Adipose tissue (tissue), 3 donors: ENCODE results near the gene NF2. TPM values are rescaled to one million over a fixed set of nuclear protein-coding genes. Genes with fewer than 3 reads are reported as not detected.

Source experiments
- H3K27ac ChIP-seq: one replicate; pipeline ENCODE4 v1.5.1; 2013; ENCODE audit warnings: low read depth, low read length
- WGBS, 3 donors: extraction: QIAGEN DNeasy Blood & Tissue Kit; methylation state at CpG; one replicate each; pipeline ENCODE4 v1.1.7; 2013; 5-methylcytosine and 5-hydroxymethylcytosine counted together
- polyA plus RNA-seq, 3 donors: library from polyadenylated mRNA; stranded (reverse); fragments of 200-250 nt; gene quantifications; one replicate each; pipeline ENCODE4 v1.2.3, GENCODE V29; 2013
- donor health status: healthy with polysubstance abuse.
- donor health status: Bipolar disorder and iron deficiency.
- donor health status: healthy.

The NF2 gene
- polyA plus RNA-seq, 3 donors: 5.2 to 15.9 (median 8.3) TPM

- 24 to 40% (median 37%) methylated on average over 8 of the region's 8 CpGs for WGBS, 3 donors
- no peak overlapping the region for H3K27ac ChIP-seq
Measured at GRCh38 chr22:29689880-29690213, 86.4 kb downstream of the NF2 start.

GRCh38 chr22:29690476-29690875, 87.0 kb downstream of the NF2 start:
- WGBS, 3 donors: 64 to 86% (median 83%) methylated on average over 9 of the region's 9 CpGs
- H3K27ac ChIP-seq: no peak overlapping the region

GRCh38 chr22:29691636-29692326, 88.3 kb downstream of the NF2 start:
- 89 to 94% (median 92%) methylated on average over 13 of the region's 13 CpGs for WGBS, 3 donors
- H3K27ac ChIP-seq: no peak overlapping the region

GRCh38 chr22:29692327-29692640, 88.9 kb downstream of the NF2 start:
- no peak overlapping the region for H3K27ac ChIP-seq
- WGBS, 3 donors: 51 to 67% (median 54%) methylated on average over 4 of the region's 4 CpGs

- H3K27ac ChIP-seq: no peak overlapping the region
- 63 to 80% (median 71%) methylated on average over 8 of the region's 8 CpGs for WGBS, 3 donors
Measured at GRCh38 chr22:29693161-29693560, 89.7 kb downstream of the NF2 start.

GRCh38 chr22:29693671-29694070, 90.2 kb downstream of the NF2 start:
- no peak overlapping the region for H3K27ac ChIP-seq
- WGBS, 3 donors: 57 to 78% (median 62%) methylated on average over 9 of the region's 9 CpGs

- no peak overlapping the region for H3K27ac ChIP-seq
- 91 to 94% (median 94%) methylated on average over 33 of the region's 33 CpGs for WGBS, 3 donors
Measured at GRCh38 chr22:29695129-29695926, 91.9 kb downstream of the NF2 start.

- WGBS, 3 donors: 82 to 85% (median 85%) methylated on average over 16 of the region's 16 CpGs
- H3K27ac ChIP-seq: no peak overlapping the region
Measured at GRCh38 chr22:29697853-29698598, 94.6 kb downstream of the NF2 start.

- WGBS, 3 donors: 57 to 73% (median 67%) methylated on average over 19 of the region's 19 CpGs
- H3K27ac ChIP-seq: no peak overlapping the region
Measured at GRCh38 chr22:29700206-29700899, 96.9 kb downstream of the NF2 start.

GRCh38 chr22:29700900-29701154, 97.4 kb downstream of the NF2 start:
- no peak overlapping the region for H3K27ac ChIP-seq
- WGBS, 3 donors: 42 to 55% (median 54%) methylated on average over 9 of the region's 9 CpGs

- 17 to 37% (median 29%) methylated on average over 14 of the region's 14 CpGs for WGBS, 3 donors
- no peak overlapping the region for H3K27ac ChIP-seq
Measured at GRCh38 chr22:29701155-29701999, 97.9 kb downstream of the NF2 start.

- H3K27ac ChIP-seq: no peak overlapping the region
- 40 to 48% (median 41%) methylated on average over 14 of the region's 14 CpGs for WGBS, 3 donors
Measured at GRCh38 chr22:29702000-29702930, 98.8 kb downstream of the NF2 start.

GRCh38 chr22:29702931-29703501, 99.6 kb downstream of the NF2 start:
- 21 to 64% (median 33%) methylated on average over 19 of the region's 19 CpGs for WGBS, 3 donors
- no peak overlapping the region for H3K27ac ChIP-seq

GRCh38 chr22:29703569-29704195, 100.2 kb downstream of the NF2 start:
- no peak overlapping the region for H3K27ac ChIP-seq
- WGBS, 3 donors: 53 to 66% (median 61%) methylated on average over 7 of the region's 7 CpGs

- no peak overlapping the region for H3K27ac ChIP-seq
- 19 to 37% (median 29%) methylated on average over 14 of the region's 14 CpGs for WGBS, 3 donors
Measured at GRCh38 chr22:29704528-29705285, 101.3 kb downstream of the NF2 start.

GRCh38 chr22:29705651-29706050, 102.2 kb downstream of the NF2 start:
- 84 to 90% (median 87%) methylated on average over 7 of the region's 7 CpGs for WGBS, 3 donors
- H3K27ac ChIP-seq: no peak overlapping the region
